Nephron (organoid): ENCODE measurements around the gene TNNC2.

Source experiments
- H3K27ac Mint-ChIP-seq, 3 experiments: 2 replicates each; pipeline ENCODE4 v1.8.0; 2020; ENCODE audit warnings: mixed read lengths in 3 of 3, mild to moderate bottlenecking in 2 of 3, moderate library complexity in 1 of 3
- H3K27me3 Mint-ChIP-seq: 2 replicates; pipeline ENCODE4 v1.8.0; 2021; ENCODE audit warnings: low read depth, mild to moderate bottlenecking, moderate library complexity, mixed read lengths
- H3K36me3 Mint-ChIP-seq: 2 replicates; pipeline ENCODE4 v1.8.0; 2020; ENCODE audit warnings: low read depth, mixed read lengths
- H3K4me1 Mint-ChIP-seq: 2 replicates; pipeline ENCODE4 v1.8.0; 2020; ENCODE audit warnings: mixed read lengths
- H3K4me3 Mint-ChIP-seq, 3 experiments: 2 replicates each; pipeline ENCODE4 v1.8.0; 2020; ENCODE audit warnings: mild to moderate bottlenecking in 3 of 3, mixed read lengths in 3 of 3, moderate library complexity in 2 of 3
- H3K9me3 Mint-ChIP-seq: 2 replicates; pipeline ENCODE4 v1.8.0; 2020; ENCODE audit warnings: mixed read lengths
- TF ChIP-seq, protein P1 (sequence below), 3 experiments: fragments of 200-600 bp; sonication (generic); IDR thresholded peaks; one replicate each; pipeline ENCODE4 v1.5.0; 2021; ENCODE audit warnings: antibody characterized with exemption in 3 of 3; ENCODE audit not compliant: unreplicated experiment in 3 of 3

TNNC2 gene

DNA sequence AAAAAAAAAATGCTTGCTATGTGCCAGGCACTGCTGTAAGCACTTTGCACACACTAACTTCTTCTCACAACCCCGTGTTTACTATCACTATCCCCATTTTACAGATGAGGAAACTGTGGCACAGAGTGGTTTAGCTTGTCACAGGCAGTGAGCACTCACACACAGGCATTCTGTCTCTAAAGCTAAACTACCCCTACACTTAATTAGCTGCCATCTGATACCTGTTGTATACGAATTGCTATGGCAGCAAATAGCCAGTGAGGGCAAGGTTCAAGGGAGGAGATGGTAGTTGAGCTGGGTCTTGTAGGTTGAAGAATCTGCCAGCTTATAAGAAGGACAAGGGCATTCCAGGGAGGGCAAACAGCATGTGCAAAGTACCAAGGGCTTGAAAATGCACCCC, 5.2 kb downstream of the TNNC2 start:
- TF ChIP-seq, protein P1, sequence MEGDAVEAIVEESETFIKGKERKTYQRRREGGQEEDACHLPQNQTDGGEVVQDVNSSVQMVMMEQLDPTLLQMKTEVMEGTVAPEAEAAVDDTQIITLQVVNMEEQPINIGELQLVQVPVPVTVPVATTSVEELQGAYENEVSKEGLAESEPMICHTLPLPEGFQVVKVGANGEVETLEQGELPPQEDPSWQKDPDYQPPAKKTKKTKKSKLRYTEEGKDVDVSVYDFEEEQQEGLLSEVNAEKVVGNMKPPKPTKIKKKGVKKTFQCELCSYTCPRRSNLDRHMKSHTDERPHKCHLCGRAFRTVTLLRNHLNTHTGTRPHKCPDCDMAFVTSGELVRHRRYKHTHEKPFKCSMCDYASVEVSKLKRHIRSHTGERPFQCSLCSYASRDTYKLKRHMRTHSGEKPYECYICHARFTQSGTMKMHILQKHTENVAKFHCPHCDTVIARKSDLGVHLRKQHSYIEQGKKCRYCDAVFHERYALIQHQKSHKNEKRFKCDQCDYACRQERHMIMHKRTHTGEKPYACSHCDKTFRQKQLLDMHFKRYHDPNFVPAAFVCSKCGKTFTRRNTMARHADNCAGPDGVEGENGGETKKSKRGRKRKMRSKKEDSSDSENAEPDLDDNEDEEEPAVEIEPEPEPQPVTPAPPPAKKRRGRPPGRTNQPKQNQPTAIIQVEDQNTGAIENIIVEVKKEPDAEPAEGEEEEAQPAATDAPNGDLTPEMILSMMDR (IDR thresholded peaks at IDR 0.05; ENCODE audit: unreplicated experiment in 3 of 3): no peak
- H3K36me3 Mint-ChIP-seq: peaks cover 3% of the 10 kb centered on the region
- H3K9me3 Mint-ChIP-seq: no peaks in the 10 kb centered on the region
- H3K27me3 Mint-ChIP-seq: peaks cover 44% of the 10 kb centered on the region
- peaks cover 55% of the 10 kb centered on the region for H3K4me1 Mint-ChIP-seq
- H3K27ac Mint-ChIP-seq: no peak overlapping the region
- H3K4me3 Mint-ChIP-seq: peak overlapping the region in 1 of 3 experiments; percentile 68

DNA sequence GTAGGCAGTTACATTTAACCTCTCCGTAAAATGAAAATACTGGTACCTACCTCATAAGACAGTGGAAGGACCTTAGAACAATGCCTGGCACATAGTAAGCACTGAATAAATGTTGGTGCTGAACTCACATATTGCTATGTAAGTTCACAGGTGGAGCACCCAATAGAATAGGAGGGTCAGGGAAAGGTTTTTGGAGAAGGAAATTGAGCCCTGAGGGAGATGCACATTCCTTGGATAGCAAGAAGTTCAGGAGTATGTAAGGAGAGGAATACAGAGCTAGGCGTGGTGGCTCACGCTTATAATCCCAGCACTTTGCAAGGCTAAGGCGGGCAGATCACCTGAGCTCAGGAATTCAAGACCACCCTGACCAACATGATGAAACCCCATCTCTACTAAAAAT, 7.6 kb downstream of the TNNC2 start:
- H3K27ac Mint-ChIP-seq: peak overlapping the region in 1 of 3 experiments; percentile 5
- H3K9me3 Mint-ChIP-seq: no peaks in the 10 kb centered on the region
- peaks cover 14% of the 10 kb centered on the region for H3K36me3 Mint-ChIP-seq
- TF ChIP-seq, protein P1 (IDR thresholded peaks at IDR 0.05; ENCODE audit: unreplicated experiment in 3 of 3): no peak
- peaks cover 43% of the 10 kb centered on the region for H3K4me1 Mint-ChIP-seq
- peaks cover 27% of the 10 kb centered on the region for H3K27me3 Mint-ChIP-seq
- H3K4me3 Mint-ChIP-seq: no peak overlapping the region

DNA sequence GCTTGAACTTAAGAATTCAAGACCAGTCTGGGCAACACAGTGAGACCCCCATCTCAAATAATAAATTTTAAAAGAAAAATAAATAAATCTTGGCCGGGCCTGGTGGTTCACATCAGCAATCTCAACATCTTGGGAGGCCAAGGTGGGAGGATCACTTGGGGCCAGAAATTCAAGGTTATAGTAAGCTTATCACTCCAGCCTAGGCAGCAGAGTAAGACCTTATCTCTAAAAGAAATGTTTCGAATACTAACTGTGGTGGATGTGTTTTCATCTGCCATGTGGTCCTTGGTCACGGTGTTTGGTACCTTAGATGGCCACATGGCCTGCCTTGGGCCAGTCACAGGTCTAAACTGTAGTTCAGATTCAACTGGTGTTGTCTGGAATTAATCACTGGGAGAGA, 8.9 kb downstream of the TNNC2 start:
- H3K27me3 Mint-ChIP-seq: peaks cover 17% of the 10 kb centered on the region

DNA sequence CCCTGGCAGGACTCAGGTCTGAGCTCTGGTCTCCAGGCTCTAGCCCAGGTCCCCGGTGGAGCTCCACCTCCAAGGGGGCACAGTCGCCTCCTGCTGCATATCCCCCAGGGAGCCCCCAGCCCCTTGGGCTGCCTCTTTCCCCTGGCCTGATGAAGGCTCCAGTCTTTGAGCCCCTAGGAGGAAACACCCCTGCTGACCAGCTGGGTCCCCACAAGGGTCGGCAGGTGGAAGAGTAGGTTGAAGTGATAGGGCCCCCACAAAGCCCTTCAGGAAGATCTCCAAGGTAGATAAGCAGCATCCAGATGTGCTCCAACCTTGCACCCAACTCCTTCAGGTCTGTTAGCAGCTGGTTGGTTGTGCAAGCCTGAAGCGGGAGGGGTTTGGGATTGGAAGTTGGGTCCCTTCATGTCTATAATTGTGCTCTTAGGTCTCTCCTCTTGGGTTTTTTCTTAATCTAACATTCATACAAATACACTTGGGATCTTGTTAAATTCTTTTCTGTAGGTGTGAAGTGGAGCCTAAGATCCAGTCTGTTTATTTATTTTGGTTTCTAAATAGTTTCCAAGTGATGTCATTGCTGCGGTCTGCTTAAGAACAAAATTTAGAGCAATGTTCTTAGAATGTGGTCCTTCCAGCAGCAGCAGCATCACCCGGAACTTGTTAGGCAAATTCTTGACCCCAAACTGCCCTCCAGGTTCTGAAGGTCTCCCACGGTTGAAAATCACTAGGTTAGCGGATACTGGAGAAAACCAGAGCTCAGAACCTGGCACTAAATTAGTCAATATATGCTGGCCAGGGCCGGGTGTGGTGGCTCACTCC, 9.5 kb downstream of the TNNC2 start:
- peaks cover 14% of the 10 kb centered on the region for H3K36me3 Mint-ChIP-seq
- H3K9me3 Mint-ChIP-seq: no peaks in the 10 kb centered on the region
- TF ChIP-seq, protein P1 (IDR thresholded peaks at IDR 0.05; ENCODE audit: unreplicated experiment in 3 of 3): no peak
- peak overlapping the region in 2 of 3 experiments; percentile 13 to 55 for H3K27ac Mint-ChIP-seq
- no peak overlapping the region for H3K4me3 Mint-ChIP-seq
- H3K4me1 Mint-ChIP-seq: peaks cover 41% of the 10 kb centered on the region
- H3K27me3 Mint-ChIP-seq: peaks cover 13% of the 10 kb centered on the region

More for the DNA sequence above, 8.9 kb downstream of the TNNC2 start:
- TF ChIP-seq, protein P1 (IDR thresholded peaks at IDR 0.05; ENCODE audit: unreplicated experiment in 3 of 3): no peak
- Mint-ChIP-seq H3K9me3 (no peaks in the 10 kb centered on the region), H3K4me1 (peaks cover 38% of the 10 kb centered on the region), H3K27ac (peak overlapping the region in 2 of 3 experiments; percentile 13 to 40), H3K36me3 (peaks cover 14% of the 10 kb centered on the region), H3K4me3 (no peak overlapping the region)

DNA sequence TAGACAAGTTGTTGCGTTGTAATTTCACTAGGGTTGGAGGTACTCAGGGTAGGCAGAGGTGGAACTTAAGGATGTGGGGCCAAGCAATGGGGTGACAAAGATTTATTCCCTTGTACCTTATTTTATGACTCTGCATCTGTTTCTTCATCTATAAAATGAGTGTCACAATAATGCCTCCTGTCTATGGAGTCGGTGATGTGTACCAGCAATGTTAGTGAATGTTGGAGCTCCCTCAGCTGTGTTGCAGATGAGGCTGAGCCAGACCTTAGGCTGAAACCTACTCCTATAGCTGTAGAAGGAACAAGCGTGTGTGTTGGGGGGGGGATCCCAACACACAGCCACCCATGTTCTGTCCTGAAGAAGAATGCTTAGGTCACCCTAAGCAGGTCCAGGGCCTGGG, 10.2 kb downstream of the TNNC2 start:
- TF ChIP-seq, protein P1 (IDR thresholded peaks at IDR 0.05; ENCODE audit: unreplicated experiment in 3 of 3): no peak
- Mint-ChIP-seq H3K27ac (peak overlapping the region in 2 of 3 experiments; percentile 34 to 69), H3K36me3 (peaks cover 17% of the 10 kb centered on the region), H3K9me3 (no peaks in the 10 kb centered on the region), H3K4me1 (peaks cover 41% of the 10 kb centered on the region), H3K4me3 (peak overlapping the region in 2 of 3 experiments; percentile 40 to 60), H3K27me3 (peaks cover 7% of the 10 kb centered on the region)

DNA sequence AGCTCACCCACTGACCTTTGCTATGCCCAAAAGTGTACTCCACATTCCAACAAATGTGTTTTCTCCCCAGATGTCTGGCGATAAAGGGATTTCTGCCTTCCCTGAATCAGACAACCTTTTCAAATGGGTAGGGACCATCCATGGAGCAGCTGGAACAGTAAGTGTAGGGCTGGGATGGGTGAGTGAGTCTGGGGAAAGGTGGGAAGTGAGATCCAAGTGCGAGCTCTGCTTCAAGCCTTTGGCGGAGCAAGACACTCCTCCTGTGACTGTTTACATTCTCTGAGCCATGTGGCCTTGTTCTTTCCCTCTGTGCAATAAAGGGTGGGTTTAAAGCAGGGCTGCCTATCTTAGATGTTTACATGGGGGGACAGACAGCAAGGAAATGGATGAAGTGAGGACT, 12.8 kb downstream of the TNNC2 start:
- peaks cover 32% of the 10 kb centered on the region for H3K4me1 Mint-ChIP-seq
- peaks cover 39% of the 10 kb centered on the region for H3K36me3 Mint-ChIP-seq
- H3K27ac Mint-ChIP-seq: no peak overlapping the region
- H3K4me3 Mint-ChIP-seq: peak overlapping the region in 1 of 3 experiments; percentile 22
- H3K27me3 Mint-ChIP-seq: no peaks in the 10 kb centered on the region
- TF ChIP-seq, protein P1 (IDR thresholded peaks at IDR 0.05; ENCODE audit: unreplicated experiment in 3 of 3): no peak
- no peaks in the 10 kb centered on the region for H3K9me3 Mint-ChIP-seq
